Muscle layer of colon (tissue), 2 donors: ENCODE data around the gene POU2AF3.
"Not testable (repeated sequence)": the region's sequence is repeated elsewhere in the genome, so short reads cannot be mapped to it uniquely, and the experiment has no call there.

Source experiments
- H3K27ac ChIP-seq: one replicate; pipeline ENCODE4 v1.7.0; 2013; ENCODE audit warnings: low read depth, mild to moderate bottlenecking, low read length, moderate library complexity
- H3K27me3 ChIP-seq, 2 donors: one replicate each; pipeline ENCODE4 v1.7.0; 2013; ENCODE audit warnings: low read length in 2 of 2, mild to moderate bottlenecking in 2 of 2; ENCODE audit not compliant: insufficient read depth in 2 of 2, control insufficient read depth in 1 of 2
- H3K36me3 ChIP-seq: one replicate; pipeline ENCODE4 v1.7.0; 2013; ENCODE audit warnings: mild to moderate bottlenecking, low read length; ENCODE audit not compliant: insufficient read depth
- H3K4me1 ChIP-seq: one replicate; pipeline ENCODE4 v1.7.0; 2013; ENCODE audit warnings: mild to moderate bottlenecking, low read length; ENCODE audit not compliant: insufficient read depth
- H3K4me3 ChIP-seq, 2 donors: one replicate each; pipeline ENCODE4 v1.7.0; 2013; ENCODE audit warnings: low read length in 2 of 2, low read depth in 1 of 2, mild to moderate bottlenecking in 1 of 2, moderate library complexity in 1 of 2
- H3K9ac ChIP-seq: one replicate; pipeline ENCODE4 v1.7.0; 2013; ENCODE audit warnings: low read length
- H3K9me3 ChIP-seq: one replicate; pipeline ENCODE4 v1.7.0; 2013; ENCODE audit warnings: mild to moderate bottlenecking, low read length
- donor health status: abdominal sarcoma.
- donor health status: Adenocarcinoma of cecum.

The POU2AF3 gene

DNA sequence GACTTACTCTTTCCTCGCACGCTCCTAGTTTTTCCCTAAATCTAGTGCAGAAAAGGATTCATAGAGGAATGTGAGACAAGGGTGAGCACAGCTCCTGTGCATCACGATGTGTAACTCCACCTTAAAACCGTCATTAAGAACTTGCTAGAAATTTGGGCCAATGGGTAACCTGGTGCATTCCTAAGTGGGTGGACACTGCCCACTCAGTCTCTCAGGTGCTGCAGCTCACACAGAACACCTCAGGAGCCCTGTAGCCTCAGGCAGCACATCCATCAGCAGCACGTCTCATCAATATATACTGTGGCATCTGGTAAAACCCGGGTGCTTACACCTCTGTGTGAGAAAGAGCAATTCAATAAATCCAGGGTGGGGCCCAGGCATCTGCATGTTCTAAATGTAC, 12.4 kb downstream of the POU2AF3 start:
- Histone ChIP-seq H3K27ac (no peak overlapping the region), H3K27me3 (no peaks in the 10 kb centered on the region), H3K36me3 (no peaks in the 10 kb centered on the region), H3K9ac (no peak overlapping the region), H3K9me3 (no peaks in the 10 kb centered on the region), H3K4me3 (no peak overlapping the region), H3K4me1 (no peaks in the 10 kb centered on the region)

DNA sequence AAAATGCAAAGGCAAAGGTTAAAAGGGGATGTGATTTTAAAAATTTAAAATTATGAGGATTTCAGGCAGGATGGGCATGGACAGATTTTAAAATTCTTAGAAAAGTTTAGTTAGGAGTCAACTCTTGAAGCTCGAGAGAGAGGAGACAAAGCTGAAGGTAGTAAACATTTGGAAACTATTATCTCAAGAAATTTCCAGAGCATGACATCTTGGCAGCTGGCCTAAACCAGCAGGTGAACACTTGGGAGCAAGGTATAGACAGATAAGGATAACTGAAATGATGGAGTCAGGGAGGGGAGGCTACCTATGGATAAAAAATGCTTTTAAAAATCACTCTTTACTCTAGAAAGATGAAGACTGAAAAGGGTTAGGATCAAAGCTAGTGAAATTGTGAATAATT, 13.7 kb downstream of the POU2AF3 start:
- no peaks in the 10 kb centered on the region for H3K27me3 ChIP-seq
- H3K27ac ChIP-seq: no peak overlapping the region
- no peak overlapping the region for H3K9ac ChIP-seq
- H3K36me3 ChIP-seq: no peaks in the 10 kb centered on the region
- no peak overlapping the region for H3K4me3 ChIP-seq
- no peaks in the 10 kb centered on the region for H3K4me1 ChIP-seq
- no peaks in the 10 kb centered on the region for H3K9me3 ChIP-seq

DNA sequence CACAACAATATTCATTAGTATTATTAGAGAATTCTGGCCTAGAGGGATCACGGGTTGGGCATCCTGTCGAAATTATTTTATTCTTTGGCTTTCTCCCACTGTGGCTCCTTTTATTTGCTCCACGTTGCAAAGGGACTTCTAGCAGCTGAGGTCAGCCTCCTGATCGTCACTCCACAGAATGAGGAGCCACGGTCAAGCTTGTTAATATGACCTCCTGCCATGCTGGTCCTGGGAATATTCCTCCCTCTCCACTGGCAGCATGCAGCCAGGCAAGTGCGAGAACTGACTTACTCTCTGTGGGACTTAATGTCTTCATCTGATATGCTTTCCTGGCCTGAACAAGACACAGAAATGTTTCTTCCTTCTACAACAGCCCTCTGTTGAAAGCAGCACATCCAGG, 20.9 kb downstream of the POU2AF3 start:
- Histone ChIP-seq H3K9ac (no peak overlapping the region), H3K27me3 (no peaks in the 10 kb centered on the region), H3K27ac (no peak overlapping the region), H3K4me1 (peaks cover 3% of the 10 kb centered on the region), H3K9me3 (no peaks in the 10 kb centered on the region), H3K4me3 (no peak overlapping the region), H3K36me3 (no peaks in the 10 kb centered on the region)

DNA sequence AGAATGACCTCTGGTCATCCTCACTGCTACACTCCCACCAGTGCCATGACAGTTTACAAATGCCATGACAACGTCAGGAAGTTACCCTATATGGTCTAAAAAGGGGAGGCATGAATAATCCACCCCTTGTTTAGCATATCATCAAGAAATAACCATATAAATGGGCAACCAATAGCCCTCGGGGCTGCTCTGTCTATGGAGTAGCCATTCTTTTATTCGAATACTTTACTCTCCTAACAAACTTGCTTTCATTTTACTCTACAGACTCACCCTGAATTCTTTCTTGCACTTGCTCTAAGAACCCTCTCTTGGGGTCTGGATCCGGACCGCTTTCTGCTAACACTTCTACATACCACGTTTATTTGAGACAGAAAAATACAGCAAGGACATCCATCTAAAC, 21.9 kb downstream of the POU2AF3 start:
- not testable (repeated sequence) for H3K9ac ChIP-seq, H3K27ac ChIP-seq, H3K36me3 ChIP-seq, H3K4me1 ChIP-seq, H3K27me3 ChIP-seq, H3K4me3 ChIP-seq, H3K9me3 ChIP-seq

GRCh38 chr11:111320728-111321568, 22.6 kb downstream of the POU2AF3 start:
- H3K4me1 ChIP-seq: peaks cover 8% of the 10 kb centered on the region
- H3K27me3 ChIP-seq: no peaks in the 10 kb centered on the region
- no peak overlapping the region for H3K9ac ChIP-seq
- no peak overlapping the region for H3K4me3 ChIP-seq
- H3K9me3 ChIP-seq: no peaks in the 10 kb centered on the region
- H3K27ac ChIP-seq: no peak overlapping the region
- no peaks in the 10 kb centered on the region for H3K36me3 ChIP-seq

DNA sequence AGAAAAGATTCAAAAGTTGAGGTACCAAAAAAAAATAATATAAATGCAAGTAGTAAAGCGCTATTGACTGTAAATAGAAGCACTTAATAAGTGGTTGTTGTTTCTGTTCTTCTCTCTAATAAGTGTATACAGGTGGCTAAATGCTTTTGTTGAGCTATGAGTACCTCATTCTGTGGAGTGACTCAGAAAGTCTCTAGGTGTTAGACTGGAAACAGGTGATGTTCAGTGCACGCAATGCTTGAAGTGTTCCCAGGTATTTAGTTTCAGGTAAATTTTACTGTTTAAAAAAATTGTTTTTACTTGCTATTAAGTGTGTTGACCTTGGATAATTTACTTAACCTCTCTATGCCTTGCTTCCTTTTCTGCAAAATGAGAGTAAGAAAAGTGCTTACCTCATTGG, 24.2 kb downstream of the POU2AF3 start:
- Histone ChIP-seq H3K36me3 (no peaks in the 10 kb centered on the region), H3K9ac (no peak overlapping the region), H3K9me3 (no peaks in the 10 kb centered on the region), H3K4me1 (peaks cover 11% of the 10 kb centered on the region), H3K4me3 (no peak overlapping the region), H3K27ac (no peak overlapping the region), H3K27me3 (no peaks in the 10 kb centered on the region)

DNA sequence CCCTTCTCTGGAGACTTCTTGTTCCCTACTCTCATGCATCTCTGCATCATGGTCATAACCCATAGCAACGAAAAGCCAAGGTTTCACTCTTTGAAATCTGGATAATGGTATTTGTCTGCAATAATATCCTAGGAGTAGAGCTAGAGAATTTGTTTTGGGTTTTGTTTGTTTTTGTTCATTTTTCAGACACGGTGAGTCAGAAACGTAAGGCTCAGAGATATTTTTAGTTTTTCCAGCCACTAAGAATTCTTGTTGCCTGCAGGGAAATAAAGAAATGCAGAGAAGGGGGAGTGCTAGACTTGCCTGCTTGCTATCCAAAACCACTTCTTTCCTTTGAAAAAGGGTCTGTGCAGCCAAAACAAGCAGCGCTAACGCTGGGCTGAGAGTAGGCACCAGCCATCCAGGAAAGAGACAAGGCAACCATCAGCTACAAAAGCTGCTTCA, 26.0 kb downstream of the POU2AF3 start:
- no peaks in the 10 kb centered on the region for H3K9me3 ChIP-seq
- H3K27ac ChIP-seq: no peak overlapping the region
- no peak overlapping the region for H3K9ac ChIP-seq
- H3K27me3 ChIP-seq: no peaks in the 10 kb centered on the region
- H3K4me3 ChIP-seq: no peak overlapping the region
- H3K4me1 ChIP-seq: peaks cover 28% of the 10 kb centered on the region
- H3K36me3 ChIP-seq: no peaks in the 10 kb centered on the region

GRCh38 chr11:111325259-111325658, 26.9 kb downstream of the POU2AF3 start:
- H3K9ac ChIP-seq: no peak overlapping the region
- no peaks in the 10 kb centered on the region for H3K9me3 ChIP-seq
- peaks cover 38% of the 10 kb centered on the region for H3K4me1 ChIP-seq
- H3K27me3 ChIP-seq: no peaks in the 10 kb centered on the region
- H3K4me3 ChIP-seq: no peak overlapping the region
- H3K36me3 ChIP-seq: no peaks in the 10 kb centered on the region
- H3K27ac ChIP-seq: no peak overlapping the region

- Histone ChIP-seq H3K9me3 (no peaks in the 10 kb centered on the region), H3K27me3 (no peaks in the 10 kb centered on the region), H3K36me3 (no peaks in the 10 kb centered on the region), H3K27ac (no peak overlapping the region), H3K9ac (no peak overlapping the region), H3K4me3 (no peak overlapping the region), H3K4me1 (peaks cover 54% of the 10 kb centered on the region)
These were observed 28.5 kb downstream of the POU2AF3 start for GRCh38 chr11:111326824-111327223.

DNA sequence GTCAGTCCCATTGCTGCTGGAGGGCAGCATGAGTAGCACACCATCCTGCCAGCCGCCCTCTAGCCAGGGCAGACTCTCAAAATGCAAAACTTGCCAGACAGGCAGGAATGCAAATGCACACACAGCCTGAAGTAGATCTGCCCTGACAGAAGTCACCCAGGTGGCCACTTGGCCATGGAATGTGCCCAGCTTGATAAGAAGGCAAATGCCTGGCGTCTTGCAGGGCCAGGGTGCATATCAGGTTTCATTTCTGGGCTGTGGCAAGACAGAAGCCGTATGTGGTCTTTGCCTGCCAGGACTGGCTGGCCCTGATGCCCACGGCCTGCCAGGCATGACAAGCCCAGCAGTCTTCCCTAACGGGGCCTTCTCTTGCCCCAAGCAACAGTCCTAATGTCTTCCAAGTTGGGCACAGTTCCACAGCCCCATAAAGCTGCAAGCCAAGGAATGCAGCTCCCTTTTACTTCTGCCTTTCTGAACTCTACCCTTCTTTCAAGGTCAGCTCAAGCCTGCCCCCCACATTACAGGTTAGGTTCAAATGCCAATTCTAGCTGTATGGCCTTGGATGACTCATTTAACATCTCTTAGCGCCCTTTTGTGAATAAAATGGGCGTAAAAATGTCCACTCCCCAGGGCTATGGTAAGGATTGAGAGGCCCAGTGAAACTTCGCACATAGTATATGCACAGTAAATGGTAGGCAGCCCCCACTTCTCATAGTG, 29.7 kb downstream of the POU2AF3 start:
- Histone ChIP-seq H3K36me3 (no peaks in the 10 kb centered on the region), H3K27ac (peak overlapping the region; percentile 59), H3K9ac (no peak overlapping the region), H3K9me3 (no peaks in the 10 kb centered on the region), H3K27me3 (no peaks in the 10 kb centered on the region), H3K4me3 (no peak overlapping the region), H3K4me1 (peaks cover 65% of the 10 kb centered on the region)

DNA sequence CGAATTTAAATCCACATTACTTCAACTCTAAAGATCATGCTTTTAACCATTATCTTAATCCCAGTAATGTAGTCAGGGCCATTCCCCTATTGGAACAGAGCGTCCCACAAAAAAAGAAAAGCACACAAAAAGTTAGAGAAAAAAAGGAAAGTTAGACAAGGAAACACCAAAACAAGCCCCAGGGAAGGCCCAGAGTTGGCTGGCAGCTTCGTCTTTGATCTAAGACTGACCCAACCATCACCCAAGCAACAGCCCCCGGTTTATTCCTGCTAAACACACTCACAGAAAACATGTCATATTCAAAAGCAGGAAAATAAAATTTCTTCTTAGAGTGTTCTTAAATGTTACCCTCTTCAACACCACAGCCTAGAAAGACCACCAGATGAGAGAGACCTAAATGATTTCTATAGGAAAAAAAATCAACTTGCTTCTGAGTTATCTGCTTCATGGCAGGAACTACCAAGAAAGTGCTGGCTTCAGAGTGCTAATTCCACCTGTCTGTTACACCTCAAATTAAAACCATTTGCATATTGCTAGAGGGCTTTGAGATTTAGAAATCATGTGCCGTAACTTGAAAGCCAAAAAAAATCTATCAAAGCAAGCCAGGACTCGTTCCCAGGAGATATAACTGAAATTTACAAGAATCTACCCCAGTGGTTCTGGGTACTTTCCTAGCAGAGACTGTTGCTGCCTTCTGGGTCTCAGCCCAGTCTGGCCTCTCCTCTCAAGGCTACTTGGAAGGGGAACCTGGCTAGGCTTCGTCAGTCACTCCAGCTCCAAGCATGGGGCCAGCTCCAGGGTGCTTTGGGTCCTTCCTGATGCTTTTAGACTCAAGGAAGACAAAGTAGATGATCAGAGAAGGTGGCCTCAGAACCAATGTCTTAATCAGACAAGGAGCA, 31.2 kb downstream of the POU2AF3 start:
- H3K9ac ChIP-seq: no peak overlapping the region
- no peaks in the 10 kb centered on the region for H3K9me3 ChIP-seq
- no peak overlapping the region for H3K4me3 ChIP-seq
- H3K36me3 ChIP-seq: no peaks in the 10 kb centered on the region
- peak overlapping the region; percentile 31 for H3K27ac ChIP-seq
- no peaks in the 10 kb centered on the region for H3K27me3 ChIP-seq
- H3K4me1 ChIP-seq: peaks cover 59% of the 10 kb centered on the region
